Measurements from ENCODE around the gene SMIM3. TPM values are rescaled to one million over a fixed set of nuclear protein-coding genes. Genes with fewer than 3 reads are reported as not detected.
A peak's percentile ranks its signal among the peaks of the same experiment; 100 is the strongest.

SMIM3 gene
- total RNA-seq, 4 donors from 2014 or later: 6.8 to 38.5 (median 17.6) TPM

DNA sequence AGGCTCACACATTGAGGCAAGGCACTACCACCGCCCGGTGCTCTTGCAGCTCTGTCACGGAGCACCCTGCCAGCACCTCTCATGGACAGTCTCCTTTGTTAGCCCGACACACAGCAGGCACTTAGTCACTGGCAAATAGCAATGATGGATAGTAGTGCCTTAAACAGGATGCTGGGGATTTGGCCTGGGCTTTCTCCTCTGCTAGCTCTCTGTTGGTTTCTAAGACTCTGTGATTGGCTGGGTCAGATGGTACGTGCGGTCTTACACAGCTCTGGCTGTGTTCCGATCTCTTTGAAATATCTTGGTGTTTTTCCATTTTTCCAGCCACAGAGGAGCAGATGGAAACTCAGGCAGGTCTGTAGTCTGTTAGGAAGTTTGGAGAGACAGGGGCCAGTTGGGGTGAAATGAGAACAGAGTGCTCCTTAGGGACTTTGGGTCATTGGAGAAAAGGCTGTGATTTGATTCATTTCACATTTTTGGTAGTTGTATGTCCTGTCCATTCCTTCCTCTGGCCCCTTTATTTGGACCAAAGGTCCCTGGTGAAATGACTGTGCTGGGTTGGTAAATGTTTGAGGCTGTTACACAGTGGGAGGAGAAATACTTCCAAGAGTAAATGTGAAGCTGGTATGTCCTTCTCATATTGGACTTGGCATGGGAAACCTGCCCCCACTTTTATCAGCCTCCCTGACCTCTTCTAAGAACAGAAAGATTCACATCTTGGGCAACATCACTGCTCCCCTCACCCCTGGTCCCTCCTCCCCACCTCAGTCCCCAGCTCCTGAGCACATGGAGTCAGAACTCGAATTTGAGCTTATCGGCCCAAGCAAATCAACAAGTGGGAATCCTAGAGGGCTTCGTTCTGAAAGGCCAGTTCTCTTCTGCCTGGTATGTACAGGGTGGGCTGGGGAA lies 3.4 kb downstream of the SMIM3 start:
- TF ChIP-seq, protein P1, sequence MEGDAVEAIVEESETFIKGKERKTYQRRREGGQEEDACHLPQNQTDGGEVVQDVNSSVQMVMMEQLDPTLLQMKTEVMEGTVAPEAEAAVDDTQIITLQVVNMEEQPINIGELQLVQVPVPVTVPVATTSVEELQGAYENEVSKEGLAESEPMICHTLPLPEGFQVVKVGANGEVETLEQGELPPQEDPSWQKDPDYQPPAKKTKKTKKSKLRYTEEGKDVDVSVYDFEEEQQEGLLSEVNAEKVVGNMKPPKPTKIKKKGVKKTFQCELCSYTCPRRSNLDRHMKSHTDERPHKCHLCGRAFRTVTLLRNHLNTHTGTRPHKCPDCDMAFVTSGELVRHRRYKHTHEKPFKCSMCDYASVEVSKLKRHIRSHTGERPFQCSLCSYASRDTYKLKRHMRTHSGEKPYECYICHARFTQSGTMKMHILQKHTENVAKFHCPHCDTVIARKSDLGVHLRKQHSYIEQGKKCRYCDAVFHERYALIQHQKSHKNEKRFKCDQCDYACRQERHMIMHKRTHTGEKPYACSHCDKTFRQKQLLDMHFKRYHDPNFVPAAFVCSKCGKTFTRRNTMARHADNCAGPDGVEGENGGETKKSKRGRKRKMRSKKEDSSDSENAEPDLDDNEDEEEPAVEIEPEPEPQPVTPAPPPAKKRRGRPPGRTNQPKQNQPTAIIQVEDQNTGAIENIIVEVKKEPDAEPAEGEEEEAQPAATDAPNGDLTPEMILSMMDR (IDR thresholded peaks at IDR 0.05): no peak
- TF ChIP-seq POLR2A (IDR thresholded peaks at IDR 0.05): peak in 3 of 4 donors; percentile 11 to 60 (median 59)
- peak overlapping the region; percentile 86 to 97 (median 93) for H3K27ac ChIP-seq
- no peaks in the 10 kb centered on the region for H3K27me3 ChIP-seq
- peak overlapping the region in 3 of 4 donors; percentile 11 to 87 (median 79) for H3K4me3 ChIP-seq
- intact Hi-C loops (cut with DNase I): no loop called here
- 34 to 46% methylated on average over 4 to 8 of the region's 10 CpGs for WGBS, 2 donors
- DNase-seq: no peak
- no peaks in the 10 kb centered on the region for H3K36me3 ChIP-seq
- H3K9me3 ChIP-seq: no peaks in the 10 kb centered on the region
- H3K4me1 ChIP-seq: peaks cover 45 to 87% (median 67%) of the 10 kb centered on the region in 3 donors

- WGBS, 2 donors: 33 to 54% methylated on average over 3 of the region's 3 CpGs
- H3K4me1 ChIP-seq: peaks cover 45 to 93% (median 68%) of the 10 kb centered on the region in 3 donors
- no peak for TF ChIP-seq POLR2A (IDR thresholded peaks at IDR 0.05)
- TF ChIP-seq, protein P1 (IDR thresholded peaks at IDR 0.05): no peak
- no peaks in the 10 kb centered on the region for H3K9me3 ChIP-seq
- intact Hi-C loops (cut with DNase I): no loop called here
- H3K27ac ChIP-seq: peak overlapping the region; percentile 86 to 97 (median 93)
- H3K36me3 ChIP-seq: no peaks in the 10 kb centered on the region
- no peaks in the 10 kb centered on the region for H3K27me3 ChIP-seq
- DNase-seq: no peak
- peak overlapping the region in 2 of 4 donors; percentile 17 to 87 for H3K4me3 ChIP-seq
Measured at GRCh38 chr5:150782850-150783249, 4.3 kb downstream of the SMIM3 start.

DNA sequence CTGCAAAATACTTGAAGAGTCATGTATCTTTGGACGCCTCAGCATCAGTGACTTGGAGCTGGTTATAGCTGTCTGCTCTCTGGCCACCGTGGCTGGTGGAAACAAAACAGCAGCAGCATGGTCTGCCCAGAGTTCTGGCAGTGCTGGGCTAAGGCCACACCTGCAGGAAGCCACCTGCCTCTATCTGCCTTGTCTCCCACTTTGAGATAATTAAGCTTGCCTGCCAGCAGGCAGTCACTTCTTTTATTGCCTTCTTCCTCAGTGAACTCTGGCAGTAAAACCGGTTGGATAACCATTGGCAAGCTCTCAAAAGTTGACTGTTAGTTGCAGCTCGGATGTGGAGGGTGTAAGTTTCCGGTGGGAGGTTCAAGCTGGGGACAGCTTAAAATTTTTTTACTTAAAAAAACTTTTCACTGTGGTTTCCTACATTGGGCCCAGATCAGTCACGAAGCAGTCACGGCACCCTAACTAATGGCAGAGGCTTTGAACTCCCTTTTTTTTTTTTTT lies 4.9 kb downstream of the SMIM3 start:
- DNase-seq: no peak
- Histone ChIP-seq H3K9me3 (no peaks in the 10 kb centered on the region), H3K27me3 (no peaks in the 10 kb centered on the region), H3K27ac (peak overlapping the region; percentile 86 to 97 (median 93)), H3K4me3 (peak overlapping the region in 2 of 4 donors; percentile 17 to 87), H3K36me3 (no peaks in the 10 kb centered on the region), H3K4me1 (peaks cover 45 to 93% (median 64%) of the 10 kb centered on the region in 3 donors)
- TF ChIP-seq, protein P1 (IDR thresholded peaks at IDR 0.05): no peak
- TF ChIP-seq POLR2A (IDR thresholded peaks at IDR 0.05): peak in 2 of 4 donors; percentile 23 to 41
- intact Hi-C loops (cut with DNase I): no loop called here
- 0 to 3% methylated on average over 7 of the region's 7 CpGs for WGBS, 2 donors

- no peaks in the 10 kb centered on the region for H3K9me3 ChIP-seq
- no peaks in the 10 kb centered on the region for H3K36me3 ChIP-seq
- H3K27me3 ChIP-seq: no peaks in the 10 kb centered on the region
- no peak for DNase-seq
- TF ChIP-seq, protein P1 (IDR thresholded peaks at IDR 0.05): no peak
- TF ChIP-seq POLR2A (IDR thresholded peaks at IDR 0.05): no peak
- WGBS, 2 donors: 100% methylated on average over 1 of the region's 1 CpG
- H3K4me1 ChIP-seq: peaks cover 38 to 95% (median 72%) of the 10 kb centered on the region in 3 donors
- intact Hi-C loops (cut with DNase I): no loop called here
- H3K4me3 ChIP-seq: no peak overlapping the region
- peak overlapping the region in 1 of 4 donors; percentile 95 for H3K27ac ChIP-seq
Measured at GRCh38 chr5:150785950-150786349, 7.4 kb downstream of the SMIM3 start.

GRCh38 chr5:150786876-150787275 lies 8.3 kb downstream of the SMIM3 start:
- DNase-seq: no peak
- Histone ChIP-seq H3K36me3 (no peaks in the 10 kb centered on the region), H3K9me3 (no peaks in the 10 kb centered on the region), H3K4me1 (peaks cover 36 to 95% (median 71%) of the 10 kb centered on the region in 3 donors), H3K27ac (peak overlapping the region in 1 of 4 donors; percentile 8), H3K27me3 (no peaks in the 10 kb centered on the region), H3K4me3 (no peak overlapping the region)
- intact Hi-C loops (cut with DNase I): no loop called here
- no peak for TF ChIP-seq POLR2A (IDR thresholded peaks at IDR 0.05)
- TF ChIP-seq, protein P1 (IDR thresholded peaks at IDR 0.05): no peak
- WGBS, 2 donors: 45 to 58% methylated on average over 1 of the region's 1 CpG
